ENCODE measurements around the gene TMEM187. TPM values are rescaled to one million over a fixed set of nuclear protein-coding genes. Genes with fewer than 3 reads are reported as not detected.

TMEM187 gene
- total RNA-seq, 2 experiments from 2014 or later = 4.4 to 5.4 TPM

DNA sequence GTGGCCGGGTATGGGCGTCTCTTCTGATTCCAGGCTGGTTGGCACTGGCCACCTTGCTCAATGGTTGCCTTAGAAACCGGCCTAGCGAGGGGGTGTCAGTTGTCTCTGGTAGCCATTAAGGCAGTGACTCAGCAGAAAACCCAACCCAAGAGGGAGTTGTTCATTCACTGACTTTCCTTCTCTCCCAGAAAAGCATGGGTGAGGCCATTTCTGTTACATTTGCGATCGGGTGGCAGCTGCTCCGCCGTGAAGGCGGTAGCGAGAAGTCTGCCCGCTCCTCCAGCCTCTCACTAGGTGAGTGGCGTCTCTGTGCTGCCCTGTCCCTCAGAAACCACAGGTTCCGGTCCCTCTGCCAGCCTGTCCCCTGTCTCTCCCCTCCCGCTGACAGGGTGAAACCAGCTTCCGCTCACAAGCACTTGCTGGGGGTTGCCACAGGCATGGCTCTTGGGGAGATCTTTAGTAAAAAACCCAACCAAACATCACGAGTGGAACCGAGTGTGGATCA, 29.7 kb downstream of the TMEM187 start:
- Mint-ChIP-seq H3K4me3 (peak overlapping the region; percentile 36), H3K36me3 (ENCODE audit: low read depth) (peaks cover 9% of the 10 kb centered on the region), H3K9me3 (ENCODE audit: low read depth) (no peaks in the 10 kb centered on the region), H3K27ac (peak overlapping the region; percentile 85), H3K27me3 (no peaks in the 10 kb centered on the region), H3K4me1 (peaks cover 13% of the 10 kb centered on the region)
- ChIA-PET CTCF (interaction anchor here (1.2 to 1.5 kb wide), 2 partner anchors 11 to 21 kb away, joined by 3 to 4 read pairs; no protein-coding TSS in a partner anchor), POLR2A (interaction anchor here (0.9 kb wide), 1 partner anchor 12 kb away, joined by 6 read pairs; no protein-coding TSS in a partner anchor)
- intact Hi-C loops (cut with DNase I, micrococcal nuclease) = no loop called here
- peak; percentile 63 for DNase-seq
- ATAC-seq = peak; percentile 95

GRCh38 chrX:154004315-154004714, 31.8 kb downstream of the TMEM187 start:
- DNase-seq (no peak), ATAC-seq (no peak)
- no peaks in the 10 kb centered on the region for H3K9me3 Mint-ChIP-seq (ENCODE audit: low read depth)
- CTCF ChIA-PET = interaction anchor here (3.0 kb wide), 1 partner anchor 10 kb away, joined by 9 read pairs; no protein-coding TSS in a partner anchor
- no peaks in the 10 kb centered on the region for H3K27me3 Mint-ChIP-seq
- H3K36me3 Mint-ChIP-seq (ENCODE audit: low read depth) = peaks cover 18% of the 10 kb centered on the region
- POLR2A ChIA-PET = no interaction called here
- peaks cover 16% of the 10 kb centered on the region for H3K4me1 Mint-ChIP-seq
- H3K27ac Mint-ChIP-seq = no peak overlapping the region
- no peak overlapping the region for H3K4me3 Mint-ChIP-seq
- intact Hi-C loops (cut with DNase I, micrococcal nuclease) = no loop called here

DNA sequence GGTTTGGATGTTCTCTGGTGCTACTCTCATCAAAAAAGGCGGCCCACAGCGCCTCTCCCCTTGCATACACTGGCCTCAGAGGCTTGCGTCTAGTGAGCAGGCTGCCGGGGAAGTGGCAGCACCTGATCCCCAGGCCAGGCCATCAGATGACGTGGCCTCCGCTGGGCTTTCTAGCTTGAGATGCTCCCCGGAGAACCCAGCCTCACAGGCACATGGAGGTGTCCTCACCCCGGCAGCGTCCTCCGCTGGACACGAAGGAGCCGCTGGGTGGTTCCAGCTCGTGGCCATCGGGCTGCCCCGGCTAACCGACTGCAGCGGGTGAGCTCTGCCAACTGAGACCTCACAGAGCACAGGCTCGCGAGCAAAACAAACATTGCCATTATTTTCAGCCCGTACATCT, 34.4 kb downstream of the TMEM187 start:
- ChIA-PET CTCF (no interaction called here), POLR2A (no interaction called here)
- no peak overlapping the region for H3K4me3 Mint-ChIP-seq
- no peaks in the 10 kb centered on the region for H3K27me3 Mint-ChIP-seq
- ATAC-seq (no peak), DNase-seq (no peak)
- peaks cover 25% of the 10 kb centered on the region for H3K36me3 Mint-ChIP-seq (ENCODE audit: low read depth)
- intact Hi-C loops (cut with DNase I, micrococcal nuclease) = no loop called here
- no peaks in the 10 kb centered on the region for H3K9me3 Mint-ChIP-seq (ENCODE audit: low read depth)
- peaks cover 12% of the 10 kb centered on the region for H3K4me1 Mint-ChIP-seq
- no peak overlapping the region for H3K27ac Mint-ChIP-seq

DNA sequence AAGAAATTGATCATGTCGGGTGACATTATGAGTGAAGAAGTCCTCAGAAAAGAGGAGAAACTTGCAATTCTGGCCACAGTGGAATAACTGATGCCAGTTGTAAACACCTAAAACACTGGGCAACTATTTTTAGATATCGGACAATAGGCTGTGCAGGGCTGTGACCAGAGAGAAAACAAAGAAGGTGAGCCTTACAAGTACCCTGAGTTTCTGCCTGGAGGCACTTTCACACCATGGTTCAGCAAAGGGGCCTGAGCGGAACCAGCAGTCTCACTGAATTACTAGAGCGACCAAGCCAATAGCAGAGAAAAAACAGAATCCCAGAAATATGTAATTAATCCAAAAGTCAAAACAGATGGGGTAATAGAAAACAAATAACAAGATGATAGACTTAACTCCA, 36.0 kb downstream of the TMEM187 start:
- DNase-seq = no peak
- Mint-ChIP-seq H3K4me3 (no peak overlapping the region), H3K4me1 (peaks cover 2% of the 10 kb centered on the region), H3K9me3 (ENCODE audit: low read depth) (no peaks in the 10 kb centered on the region), H3K36me3 (ENCODE audit: low read depth) (peaks cover 22% of the 10 kb centered on the region), H3K27me3 (no peaks in the 10 kb centered on the region), H3K27ac (no peak overlapping the region)
- CTCF ChIA-PET = no interaction called here
- no peak for ATAC-seq
- POLR2A ChIA-PET = no interaction called here
- intact Hi-C loops (cut with DNase I, micrococcal nuclease) = no loop called here

DNA sequence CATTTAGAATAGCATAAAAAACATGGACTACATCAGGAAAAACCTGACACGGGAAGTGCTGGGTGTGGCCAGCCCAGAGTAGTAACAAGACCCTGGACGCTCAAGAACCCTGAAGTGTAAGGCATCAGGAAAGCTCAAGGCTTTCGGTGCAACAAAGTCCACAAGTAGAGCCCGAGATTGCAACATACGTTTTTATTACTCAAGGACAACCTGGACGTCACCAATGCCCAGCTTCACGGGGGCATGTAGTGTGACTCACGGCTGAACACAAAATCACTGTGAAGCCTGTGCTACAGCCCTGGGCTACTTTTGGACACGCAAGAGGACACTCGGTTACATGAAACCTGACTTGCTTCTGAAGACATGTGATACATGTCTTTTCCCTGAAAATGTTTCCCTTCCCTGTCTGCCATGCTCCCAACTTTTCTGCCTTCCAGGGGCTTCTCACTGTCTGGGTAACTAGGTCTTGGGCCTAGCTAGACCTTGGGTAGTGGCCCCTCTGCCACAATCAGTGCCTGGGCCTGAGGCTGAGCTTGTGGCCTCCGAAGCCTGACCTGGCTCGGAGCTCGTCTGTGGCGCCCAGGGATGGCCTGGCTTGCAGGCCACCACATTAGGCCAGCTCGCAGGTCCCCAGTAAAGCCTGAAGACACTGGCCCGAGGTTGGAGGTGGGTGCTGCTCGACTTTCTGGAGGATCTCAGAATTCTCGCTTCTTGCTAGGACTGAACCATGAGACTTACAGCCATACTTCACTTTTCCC, 38.0 kb downstream of the TMEM187 start:
- intact Hi-C loops (cut with DNase I, micrococcal nuclease) = loop anchor here in 1 of 2 experiments (10.0 kb wide), 1 partner anchor 364 kb away; the partner anchor contains the start of genes EMD and FLNA
- CTCF ChIA-PET = no interaction called here
- POLR2A ChIA-PET = no interaction called here

GRCh38 chrX:154011376-154012335, 39.1 kb downstream of the TMEM187 start:
- intact Hi-C loops (cut with DNase I, micrococcal nuclease) = loop anchor here in 1 of 2 experiments (10.0 kb wide), 1 partner anchor 363 kb away; the partner anchor contains the start of genes EMD and FLNA
- no peak overlapping the region for H3K27ac Mint-ChIP-seq
- no peaks in the 10 kb centered on the region for H3K9me3 Mint-ChIP-seq (ENCODE audit: low read depth)
- ATAC-seq (no peak), DNase-seq (no peak)
- no peaks in the 10 kb centered on the region for H3K27me3 Mint-ChIP-seq
- no peak overlapping the region for H3K4me3 Mint-ChIP-seq
- CTCF ChIA-PET = interaction anchor here (2.2 kb wide), 1 partner anchor 15 kb away, joined by 10 read pairs; no protein-coding TSS in a partner anchor
- H3K36me3 Mint-ChIP-seq (ENCODE audit: low read depth) = peaks cover 19% of the 10 kb centered on the region
- POLR2A ChIA-PET = no interaction called here
- peaks cover 8% of the 10 kb centered on the region for H3K4me1 Mint-ChIP-seq

More for the DNA sequence above, 38.0 kb downstream of the TMEM187 start:
- Mint-ChIP-seq H3K4me1 (peaks cover 2% of the 10 kb centered on the region), H3K9me3 (ENCODE audit: low read depth) (no peaks in the 10 kb centered on the region), H3K36me3 (ENCODE audit: low read depth) (peaks cover 22% of the 10 kb centered on the region), H3K4me3 (no peak overlapping the region), H3K27me3 (no peaks in the 10 kb centered on the region), H3K27ac (no peak overlapping the region)
- ATAC-seq = no peak
- DNase-seq = no peak

DNA sequence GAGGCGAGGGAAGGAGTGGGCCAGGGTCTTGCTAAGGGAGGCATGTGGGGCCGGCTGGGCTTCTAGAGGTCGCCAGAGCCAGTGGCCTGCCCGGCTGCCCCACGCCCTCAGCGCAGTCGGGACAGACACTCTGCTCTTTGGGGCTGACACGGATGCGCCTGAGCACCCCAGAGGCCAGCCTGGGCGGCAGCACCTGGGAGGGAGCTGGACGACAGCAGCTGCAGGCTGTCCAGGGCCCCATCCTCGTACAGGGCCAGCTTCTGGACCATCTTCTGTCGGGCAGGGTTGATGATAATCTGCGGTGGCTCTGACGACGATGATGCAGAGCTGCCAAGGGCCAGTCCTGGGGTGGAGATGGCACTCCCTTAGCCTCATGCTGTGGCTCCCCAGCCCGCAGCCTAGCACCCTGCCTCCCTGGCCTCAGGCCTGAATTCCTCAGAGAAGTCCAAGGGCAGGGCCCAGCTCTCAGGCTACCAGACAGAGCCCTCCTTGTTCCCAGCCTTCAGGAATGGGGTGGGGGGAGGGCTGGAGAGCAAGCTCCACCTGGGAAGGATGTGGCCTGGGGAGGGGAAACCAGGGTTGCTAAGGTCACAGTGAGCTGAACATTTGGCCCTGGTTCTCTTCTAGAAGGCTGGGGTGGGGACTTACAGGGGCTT, 39.9 kb downstream of the TMEM187 start:
- Mint-ChIP-seq H3K4me3 (no peak overlapping the region), H3K27ac (no peak overlapping the region), H3K4me1 (peaks cover 9% of the 10 kb centered on the region), H3K36me3 (ENCODE audit: low read depth) (peaks cover 18% of the 10 kb centered on the region), H3K27me3 (no peaks in the 10 kb centered on the region), H3K9me3 (ENCODE audit: low read depth) (no peaks in the 10 kb centered on the region)
- ChIA-PET CTCF (interaction anchor here (1.0 to 2.2 kb wide), 3 partner anchors 10 to 37 kb away, joined by 3 to 10 read pairs (median 5); no protein-coding TSS in a partner anchor), POLR2A (no interaction called here)
- ATAC-seq (no peak), DNase-seq (no peak)
- intact Hi-C loops (cut with DNase I, micrococcal nuclease) = loop anchor here in 1 of 2 experiments (10.0 kb wide), 1 partner anchor 362 kb away; the partner anchor contains the start of genes EMD and FLNA

DNA sequence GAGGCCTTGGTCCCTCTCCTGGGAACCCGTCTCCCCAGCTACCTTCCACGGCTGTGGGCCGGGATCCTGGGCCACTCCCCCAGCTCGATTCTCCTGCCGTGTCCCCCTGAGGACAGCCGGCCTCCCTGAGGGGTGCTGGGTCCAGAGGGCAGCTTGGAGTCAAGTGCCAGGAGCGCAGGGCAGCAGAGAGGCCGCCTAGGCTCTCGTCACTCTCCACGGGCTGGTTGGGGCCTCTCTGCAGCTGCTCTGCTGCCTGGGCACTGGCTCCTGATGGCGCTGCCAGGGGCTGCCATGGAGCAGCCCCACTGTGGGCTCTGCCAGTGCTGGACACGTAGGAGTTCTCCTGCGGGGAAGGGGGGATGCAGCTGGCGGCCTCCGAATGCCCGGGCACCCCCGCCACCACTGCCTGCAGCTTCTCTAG, 40.5 kb downstream of the TMEM187 start:
- intact Hi-C loops (cut with DNase I, micrococcal nuclease) = loop anchor here (1.0 to 10.0 kb wide), 2 partner anchors 38 to 362 kb away; partner anchors contain the start of genes EMD (in 1 of the 2) and FLNA (in 1 of the 2)
- Mint-ChIP-seq H3K4me3 (no peak overlapping the region), H3K4me1 (peaks cover 7% of the 10 kb centered on the region), H3K27me3 (no peaks in the 10 kb centered on the region), H3K9me3 (ENCODE audit: low read depth) (no peaks in the 10 kb centered on the region), H3K27ac (no peak overlapping the region), H3K36me3 (ENCODE audit: low read depth) (peaks cover 15% of the 10 kb centered on the region)
- no peak for DNase-seq
- CTCF ChIA-PET = interaction anchor here (1.0 to 2.2 kb wide), 10 partner anchors 10 to 124 kb away, joined by 3 to 10 read pairs (median 4); no protein-coding TSS in a partner anchor
- no peak for ATAC-seq
- POLR2A ChIA-PET = interaction anchor here (1.0 kb wide), 1 partner anchor 46 kb away, joined by 4 read pairs; no protein-coding TSS in a partner anchor

GRCh38 chrX:154013614-154014360, 41.2 kb downstream of the TMEM187 start:
- ATAC-seq (peak; percentile 85), DNase-seq (peak; percentile 67)
- H3K4me1 Mint-ChIP-seq = peaks cover 7% of the 10 kb centered on the region
- H3K36me3 Mint-ChIP-seq (ENCODE audit: low read depth) = peaks cover 13% of the 10 kb centered on the region
- no peaks in the 10 kb centered on the region for H3K27me3 Mint-ChIP-seq
- peak overlapping the region; percentile 13 for H3K27ac Mint-ChIP-seq
- H3K4me3 Mint-ChIP-seq = no peak overlapping the region
- CTCF ChIA-PET = interaction anchor here (0.7 to 2.2 kb wide), 13 partner anchors 9 to 123 kb away, joined by 3 to 10 read pairs (median 4); no protein-coding TSS in a partner anchor
- intact Hi-C loops (cut with DNase I, micrococcal nuclease) = loop anchor here (1.0 to 10.0 kb wide), 2 partner anchors 38 to 361 kb away; partner anchors contain the start of genes EMD (in 1 of the 2) and FLNA (in 1 of the 2)
- H3K9me3 Mint-ChIP-seq (ENCODE audit: low read depth) = no peaks in the 10 kb centered on the region
- POLR2A ChIA-PET = interaction anchor here (0.9 to 1.0 kb wide), 3 partner anchors 12 to 47 kb away, joined by 3 to 6 read pairs (median 4); no protein-coding TSS in a partner anchor
